Measurements from ENCODE around the gene LRFN2. TPM values are rescaled to one million over a fixed set of nuclear protein-coding genes. Genes with fewer than 3 reads are reported as not detected.

The LRFN2 gene
- total RNA-seq, 2 donors from 2014 or later = 0.62 TPM; not detected in 1

GRCh38 chr6:40485300-40485699 lies 101.9 kb downstream of the LRFN2 start:
- Histone ChIP-seq H3K36me3 (no peaks in the 10 kb centered on the region), H3K9me3 (no peaks in the 10 kb centered on the region), H3K4me1 (replicated peaks) (no peaks in the 10 kb centered on the region), H3K4me3 (no peak overlapping the region), H3K27ac (no peak overlapping the region), H3K27me3 (replicated peaks; ENCODE audit: insufficient read depth) (no peaks in the 10 kb centered on the region)
- WGBS = 3% methylated on average over 2 of the region's 2 CpGs
- TF ChIP-seq POLR2A (IDR thresholded peaks at IDR 0.05) (no peak), POLR2AphosphoS5 (IDR thresholded peaks at IDR 0.05) (no peak), CTCF (IDR thresholded peaks at IDR 0.05) (no peak)
- no peak for DNase-seq (ENCODE audit: low spot score)
- intact Hi-C loops (cut with DNase I) = no loop called here

- no peak for DNase-seq (ENCODE audit: low spot score)
- intact Hi-C loops (cut with DNase I) = no loop called here
- WGBS = 77% methylated on average over 7 of the region's 7 CpGs
- no peaks in the 10 kb centered on the region for H3K4me1 ChIP-seq (replicated peaks)
- TF ChIP-seq POLR2A (IDR thresholded peaks at IDR 0.05) = no peak
- no peak for TF ChIP-seq POLR2AphosphoS5 (IDR thresholded peaks at IDR 0.05)
- TF ChIP-seq CTCF (IDR thresholded peaks at IDR 0.05) = no peak
- no peaks in the 10 kb centered on the region for H3K36me3 ChIP-seq
- H3K4me3 ChIP-seq = no peak overlapping the region
- H3K9me3 ChIP-seq = no peaks in the 10 kb centered on the region
- no peaks in the 10 kb centered on the region for H3K27me3 ChIP-seq (replicated peaks; ENCODE audit: insufficient read depth)
- H3K27ac ChIP-seq = no peak overlapping the region
Measured at GRCh38 chr6:40484066-40484465, 103.1 kb downstream of the LRFN2 start.

- Histone ChIP-seq H3K4me3 (no peak overlapping the region), H3K27me3 (replicated peaks; ENCODE audit: insufficient read depth) (no peaks in the 10 kb centered on the region), H3K9me3 (no peaks in the 10 kb centered on the region), H3K4me1 (replicated peaks) (no peaks in the 10 kb centered on the region), H3K36me3 (no peaks in the 10 kb centered on the region), H3K27ac (no peak overlapping the region)
- WGBS = 53% methylated on average over 7 of the region's 7 CpGs
- no peak for DNase-seq (ENCODE audit: low spot score)
- TF ChIP-seq POLR2A (IDR thresholded peaks at IDR 0.05) (no peak), POLR2AphosphoS5 (IDR thresholded peaks at IDR 0.05) (no peak), CTCF (IDR thresholded peaks at IDR 0.05) (no peak)
- intact Hi-C loops (cut with DNase I) = no loop called here
Measured at GRCh38 chr6:40482532-40482931, 104.6 kb downstream of the LRFN2 start.

- WGBS = 100% methylated on average over 2 of the region's 2 CpGs
- H3K4me3 ChIP-seq = no peak overlapping the region
- TF ChIP-seq POLR2A (IDR thresholded peaks at IDR 0.05) = no peak
- TF ChIP-seq CTCF (IDR thresholded peaks at IDR 0.05) = no peak
- no peak for TF ChIP-seq POLR2AphosphoS5 (IDR thresholded peaks at IDR 0.05)
- intact Hi-C loops (cut with DNase I) = no loop called here
- no peak for DNase-seq (ENCODE audit: low spot score)
- no peaks in the 10 kb centered on the region for H3K9me3 ChIP-seq
- H3K27ac ChIP-seq = no peak overlapping the region
- H3K4me1 ChIP-seq (replicated peaks) = no peaks in the 10 kb centered on the region
- no peaks in the 10 kb centered on the region for H3K36me3 ChIP-seq
- H3K27me3 ChIP-seq (replicated peaks; ENCODE audit: insufficient read depth) = no peaks in the 10 kb centered on the region
Measured at GRCh38 chr6:40480678-40481077, 106.5 kb downstream of the LRFN2 start.

- no peaks in the 10 kb centered on the region for H3K36me3 ChIP-seq
- H3K27me3 ChIP-seq (replicated peaks; ENCODE audit: insufficient read depth) = no peaks in the 10 kb centered on the region
- H3K27ac ChIP-seq = no peak overlapping the region
- TF ChIP-seq POLR2A (IDR thresholded peaks at IDR 0.05) (no peak), POLR2AphosphoS5 (IDR thresholded peaks at IDR 0.05) (no peak), CTCF (IDR thresholded peaks at IDR 0.05) (no peak)
- DNase-seq (ENCODE audit: low spot score) = no peak
- H3K4me3 ChIP-seq = no peak overlapping the region
- 72% methylated on average over 7 of the region's 7 CpGs for WGBS
- H3K4me1 ChIP-seq (replicated peaks) = no peaks in the 10 kb centered on the region
- intact Hi-C loops (cut with DNase I) = no loop called here
- no peaks in the 10 kb centered on the region for H3K9me3 ChIP-seq
Measured at GRCh38 chr6:40479706-40480105, 107.5 kb downstream of the LRFN2 start.

All from prostate gland (tissue), 2 donors.